Umbilical cord (tissue), 2 donors: Measurements from ENCODE around the gene GSDMA. TPM values are rescaled to one million over a fixed set of nuclear protein-coding genes. Genes with fewer than 3 reads are reported as not detected.
"Not testable (repeated sequence)": the region's sequence is repeated elsewhere in the genome, so short reads cannot be mapped to it uniquely, and the experiment has no call there.

ENCODE experiments used
- DNase-seq: peaks from one replicate; pipeline ENCODE4 v3.0.0-alpha.2; 2015; ENCODE audit warnings: low spot score
- total RNA-seq: library from RNA; depleted of rRNA; stranded (reverse); fragments of >200 nt; gene quantifications from one replicate; pipeline ENCODE4 v1.2.3, GENCODE V29; 2014; ENCODE audit warnings: low replicate concordance; ENCODE audit not compliant: insufficient read depth

Gene GSDMA
- total RNA-seq, 1 donor from 2014 or later: 1.7 TPM

- DNase-seq: peak; percentile 75
Observed at GRCh38 chr17:39928858-39929645, 33.8 kb upstream of the GSDMA start.

- no peak for DNase-seq
Observed at GRCh38 chr17:39929646-39930407, 33.0 kb upstream of the GSDMA start.

- DNase-seq: no peak
Observed at GRCh38 chr17:39933912-39934311, 28.9 kb upstream of the GSDMA start.

GRCh38 chr17:39934324-39934723, 28.5 kb upstream of the GSDMA start:
- no peak for DNase-seq

- no peak for DNase-seq
Observed at GRCh38 chr17:39935909-39936308, 26.9 kb upstream of the GSDMA start.

GRCh38 chr17:39937447-39937846, 25.4 kb upstream of the GSDMA start:
- DNase-seq: no peak

- no peak for DNase-seq
Observed at GRCh38 chr17:39938140-39938869, 24.5 kb upstream of the GSDMA start.

GRCh38 chr17:39939106-39939505, 23.7 kb upstream of the GSDMA start:
- DNase-seq: no peak

GRCh38 chr17:39939588-39940419, 23.0 kb upstream of the GSDMA start:
- DNase-seq: peak; percentile 87

GRCh38 chr17:39943702-39944392, 19.0 kb upstream of the GSDMA start:
- DNase-seq: no peak

- DNase-seq: no peak
Observed at GRCh38 chr17:39944393-39944711, 18.5 kb upstream of the GSDMA start.

- peak; percentile 20 for DNase-seq
Observed at GRCh38 chr17:39946551-39947330, 16.1 kb upstream of the GSDMA start.

- DNase-seq: not testable (repeated sequence)
Observed at GRCh38 chr17:39948489-39948828, 14.3 kb upstream of the GSDMA start.

- no peak for DNase-seq
Observed at GRCh38 chr17:39949028-39949427, 13.8 kb upstream of the GSDMA start.

GRCh38 chr17:39950871-39951348, 11.9 kb upstream of the GSDMA start:
- peak; percentile 15 for DNase-seq

GRCh38 chr17:39951924-39952679, 10.7 kb upstream of the GSDMA start:
- no peak for DNase-seq

GRCh38 chr17:39952680-39953470, 9.9 kb upstream of the GSDMA start:
- peak; percentile 96 for DNase-seq

- DNase-seq: no peak
Observed at GRCh38 chr17:39953471-39953888, 9.3 kb upstream of the GSDMA start.
